H9 (cell line): ENCODE measurements around the gene FNIP1. TPM values are rescaled to one million over a fixed set of nuclear protein-coding genes. Genes with fewer than 3 reads are reported as not detected.
"Not testable (repeated sequence)": the region's sequence is repeated elsewhere in the genome, so short reads cannot be mapped to it uniquely, and the experiment has no call there.

Experiments
- DNase-seq: peaks from one replicate; pipeline ENCODE4 v3.0.0-alpha.2; 2017
- H2AFZ ChIP-seq: one replicate; pipeline ENCODE4 v1.6.1; 2013; ENCODE audit warnings: mild to moderate bottlenecking, low read length, control low read depth, moderate library complexity
- H2AK5ac ChIP-seq: 2 replicates; pipeline ENCODE4 v1.6.1; 2013; ENCODE audit warnings: low read length, control low read depth, mixed read lengths; ENCODE audit not compliant: insufficient read length
- H2BK120ac ChIP-seq: one replicate; pipeline ENCODE4 v1.6.1; 2013; ENCODE audit warnings: low read depth, mild to moderate bottlenecking, low read length, control low read depth, inconsistent platforms; ENCODE audit not compliant: poor library complexity, severe bottlenecking
- H2BK12ac ChIP-seq: 2 replicates; pipeline ENCODE4 v1.6.1; 2013; ENCODE audit warnings: low read length, control low read depth, mixed read lengths, low read depth; ENCODE audit not compliant: insufficient read length
- H2BK15ac ChIP-seq: 2 replicates; pipeline ENCODE4 v1.6.1; 2013; ENCODE audit warnings: low read depth, low read length, control low read depth
- H2BK20ac ChIP-seq: one replicate; pipeline ENCODE4 v1.6.1; 2013; ENCODE audit warnings: low read depth, mild to moderate bottlenecking, low read length, control low read depth, inconsistent platforms; ENCODE audit not compliant: poor library complexity, severe bottlenecking
- H2BK5ac ChIP-seq: 2 replicates; pipeline ENCODE4 v1.6.1; 2013; ENCODE audit warnings: low read length, control low read depth, mixed read lengths; ENCODE audit not compliant: insufficient read length
- H3K14ac ChIP-seq: 2 replicates; pipeline ENCODE4 v1.6.1; 2013; ENCODE audit warnings: low read length, control low read depth; ENCODE audit not compliant: insufficient read depth
- H3K18ac ChIP-seq: 2 replicates; pipeline ENCODE4 v1.6.1; 2013; ENCODE audit warnings: low read depth, mild to moderate bottlenecking, mixed read lengths, low read length, control low read depth; ENCODE audit not compliant: insufficient read length
- H3K23ac ChIP-seq: 2 replicates; pipeline ENCODE4 v1.6.1; 2013; ENCODE audit warnings: low read length, control low read depth, mixed read lengths, low read depth; ENCODE audit not compliant: insufficient read length
- H3K23me2 ChIP-seq: 2 replicates; pipeline ENCODE4 v1.6.1; 2013; ENCODE audit warnings: low read depth, mild to moderate bottlenecking, mixed read lengths, low read length, control low read depth; ENCODE audit not compliant: insufficient read length, poor library complexity, severe bottlenecking
- H3K27ac ChIP-seq: 2 replicates; pipeline ENCODE4 v1.5.1; 2013; ENCODE audit warnings: low read length, control low read depth, mixed read lengths, low read depth; ENCODE audit not compliant: insufficient read length
- H3K27me3 ChIP-seq: 2 replicates; pipeline ENCODE4 v1.6.1; 2013; ENCODE audit warnings: low read length, control low read depth, inconsistent platforms; ENCODE audit not compliant: insufficient read depth
- H3K4ac ChIP-seq: 2 replicates; pipeline ENCODE4 v1.6.1; 2013; ENCODE audit warnings: low read depth, mild to moderate bottlenecking, control low read depth, inconsistent platforms, low read length, moderate library complexity
- H3K4me1 ChIP-seq: 2 replicates; pipeline ENCODE4 v1.6.1; 2013; ENCODE audit warnings: low read length, control low read depth, inconsistent platforms; ENCODE audit not compliant: insufficient read depth
- H3K4me2 ChIP-seq: 2 replicates; pipeline ENCODE4 v1.6.1; 2013; ENCODE audit warnings: low read length, control low read depth, mixed read lengths; ENCODE audit not compliant: insufficient read length, insufficient read depth
- H3K56ac ChIP-seq: 2 replicates; pipeline ENCODE4 v1.6.1; 2013; ENCODE audit warnings: low read depth, mild to moderate bottlenecking, mixed read lengths, low read length, control low read depth; ENCODE audit not compliant: insufficient read length
- H3K79me1 ChIP-seq: 2 replicates; pipeline ENCODE4 v1.6.1; 2013; ENCODE audit warnings: low read depth, mild to moderate bottlenecking, moderate library complexity, low read length, control low read depth, inconsistent platforms; ENCODE audit not compliant: insufficient read depth, poor library complexity, severe bottlenecking
- H3K79me2 ChIP-seq: 2 replicates; pipeline ENCODE4 v1.6.1; 2013; ENCODE audit warnings: low read length, control low read depth, inconsistent platforms; ENCODE audit not compliant: insufficient read depth
- H3K9ac ChIP-seq: 2 replicates; pipeline ENCODE4 v1.6.1; 2013; ENCODE audit warnings: low read length, control low read depth, mixed read lengths; ENCODE audit not compliant: insufficient read length; ENCODE audit errors: extremely low read depth
- H3K9me3 ChIP-seq: one replicate; pipeline ENCODE4 v1.6.1; 2013; ENCODE audit warnings: low read depth, low read length, inconsistent platforms; ENCODE audit not compliant: control insufficient read depth
- H3T11ph ChIP-seq: one replicate; pipeline ENCODE4 v1.6.1; 2013; ENCODE audit warnings: mild to moderate bottlenecking, low read length, control low read depth, inconsistent platforms
- H4K20me1 ChIP-seq: one replicate; pipeline ENCODE4 v1.6.1; 2013; ENCODE audit not compliant: control insufficient read depth, insufficient read length, insufficient read depth
- H4K5ac ChIP-seq: 2 replicates; pipeline ENCODE4 v1.6.1; 2013; ENCODE audit warnings: low read depth, mild to moderate bottlenecking, mixed read lengths, low read length, control low read depth; ENCODE audit not compliant: insufficient read length
- H4K8ac ChIP-seq: replicated peaks from 2 replicates; pipeline ENCODE4 v1.6.1; 2013; ENCODE audit warnings: low read length, control low read depth, mixed read lengths, low read depth; ENCODE audit not compliant: insufficient read length
- H4K91ac ChIP-seq: 2 replicates; pipeline ENCODE4 v1.6.1; 2013; ENCODE audit warnings: low read depth, mild to moderate bottlenecking, moderate library complexity, mixed read lengths, low read length, control low read depth; ENCODE audit not compliant: insufficient read length
- H3K27ac Mint-ChIP-seq, 3 experiments: 2 replicates in 2 of 3; 3 replicates in 1 of 3; pipeline ENCODE4 v1.8.0; 2020 to 2021; ENCODE audit warnings: mixed read lengths in 3 of 3, mild to moderate bottlenecking in 1 of 3, moderate library complexity in 1 of 3
- H3K27me3 Mint-ChIP-seq: 2 replicates; pipeline ENCODE4 v1.8.0; 2021; ENCODE audit warnings: low read depth, mild to moderate bottlenecking, moderate library complexity, mixed read lengths
- H3K36me3 Mint-ChIP-seq, 3 experiments: 2 replicates in 2 of 3; 3 replicates in 1 of 3; pipeline ENCODE4 v1.8.0; 2020 to 2021; ENCODE audit warnings: low read depth in 3 of 3, mixed read lengths in 3 of 3; ENCODE audit not compliant: insufficient read depth in 1 of 3
- H3K4me1 Mint-ChIP-seq, 2 experiments: 2 replicates each; pipeline ENCODE4 v1.8.0; 2020; ENCODE audit warnings: mixed read lengths in 2 of 2
- H3K4me3 Mint-ChIP-seq, 2 experiments: 2 replicates in 1 of 2; 3 replicates in 1 of 2; pipeline ENCODE4 v1.8.0; 2020 to 2021; ENCODE audit warnings: mild to moderate bottlenecking in 2 of 2, mixed read lengths in 2 of 2, moderate library complexity in 1 of 2
- H3K9me3 Mint-ChIP-seq, 2 experiments: 2 replicates in 1 of 2; 3 replicates in 1 of 2; pipeline ENCODE4 v1.8.0; 2020; ENCODE audit warnings: mild to moderate bottlenecking in 2 of 2, mixed read lengths in 2 of 2, moderate library complexity in 1 of 2
- CTCF ChIP-seq: fragments of 200-600 bp; sonication (generic); conservative IDR thresholded peaks from 3 replicates; pipeline ENCODE4 v1.8.0; 2021; ENCODE audit warnings: antibody characterized with exemption, mild to moderate bottlenecking
- WGBS: extraction: QIAGEN DNeasy Blood & Tissue Kit; methylation state at CpG from one replicate; pipeline ENCODE4 v1.1.7; 2013; ENCODE audit warnings: missing lambda C conversion rate, low lambda C conversion rate, mixed read lengths; ENCODE audit not compliant: insufficient read length; ENCODE audit errors: extremely low coverage; 5-methylcytosine and 5-hydroxymethylcytosine counted together
- total RNA-seq: library from RNA; stranded (reverse); gene quantifications from 2 replicates; pipeline ENCODE4 v1.2.1, GENCODE V29; 2021

Gene FNIP1
- total RNA-seq, 1 experiment from 2014 or later, result 13.4 TPM

- Mint-ChIP-seq H3K9me3 (no peaks in the 10 kb centered on the region), H3K4me3 (no peak overlapping the region), H3K36me3 (peaks cover 6 to 19% (median 18%) of the 10 kb centered on the region in 3 experiments; a peak in 4 of 7 replicates), H3K27ac (no peak overlapping the region), H3K4me1 (no peaks in the 10 kb centered on the region), H3K27me3 (no peaks in the 10 kb centered on the region)
- Histone ChIP-seq H2BK5ac (no peak overlapping the region), H3K4ac (no peak overlapping the region), H3K23me2 (no peaks in the 10 kb centered on the region), H2AFZ (no peak overlapping the region), H3K23ac (no peak overlapping the region), H4K8ac (no peak overlapping the region), H2AK5ac (no peak overlapping the region), H3K27me3 (no peaks in the 10 kb centered on the region), H4K20me1 (no peaks in the 10 kb centered on the region), H4K91ac (no peak overlapping the region), H3T11ph (no peak overlapping the region), H3K14ac (no peak overlapping the region), H2BK12ac (no peak overlapping the region), H3K79me2 (no peaks in the 10 kb centered on the region), H2BK15ac (no peak overlapping the region), H3K4me1 (no peaks in the 10 kb centered on the region), H3K56ac (no peak overlapping the region), H3K4me2 (no peak overlapping the region), H3K27ac (no peak overlapping the region), H2BK20ac (no peak overlapping the region), H4K5ac (no peak overlapping the region), H2BK120ac (no peak overlapping the region), H3K9me3 (no peaks in the 10 kb centered on the region), H3K9ac (no peak overlapping the region), H3K18ac (no peak overlapping the region), H3K79me1 (no peaks in the 10 kb centered on the region)
- no CpG with 5 or more reads among the region's 1 CpG for WGBS
- TF ChIP-seq CTCF, result no peak
- no peak for DNase-seq
These were observed 116.9 kb downstream of the FNIP1 start for GRCh38 chr5:131679911-131680310.

- not testable (repeated sequence) for H3K27ac Mint-ChIP-seq, H3T11ph ChIP-seq, H4K91ac ChIP-seq, H3K4me2 ChIP-seq, H2BK120ac ChIP-seq, H3K79me1 ChIP-seq, H4K5ac ChIP-seq, H3K4me1 Mint-ChIP-seq, H2BK15ac ChIP-seq, H3K56ac ChIP-seq, H3K18ac ChIP-seq, H3K27ac ChIP-seq, H4K20me1 ChIP-seq, H3K9me3 Mint-ChIP-seq, H3K27me3 ChIP-seq, H2BK12ac ChIP-seq, H2AFZ ChIP-seq, H3K9me3 ChIP-seq, H3K79me2 ChIP-seq, H4K8ac ChIP-seq, H3K4ac ChIP-seq, H2BK5ac ChIP-seq, H3K4me3 Mint-ChIP-seq, H3K27me3 Mint-ChIP-seq, H3K23me2 ChIP-seq, H3K14ac ChIP-seq, H3K23ac ChIP-seq, DNase-seq, H2BK20ac ChIP-seq, H2AK5ac ChIP-seq, H3K9ac ChIP-seq, H3K4me1 ChIP-seq
- H3K36me3 Mint-ChIP-seq, result peaks cover 6 to 21% (median 20%) of the 10 kb centered on the region in 3 experiments; a peak in 4 of 7 replicates
- WGBS, result no CpG with 5 or more reads among the region's 10 CpGs
These were observed 118.5 kb downstream of the FNIP1 start for GRCh38 chr5:131678273-131678672.
